H1 (cell line): ENCODE results near the gene TLX1. TPM values are rescaled to one million over a fixed set of nuclear protein-coding genes. Genes with fewer than 3 reads are reported as not detected.
A peak's percentile ranks its signal among the peaks of the same experiment; 100 is the strongest.

Experiments used
- CTCF ChIA-PET: fragments of 300-600 bp; sonication (Branson Sonifier 250); formaldehyde crosslinking; loops from one replicate; lab custom pipeline; 2021; ENCODE audit not compliant: partially characterized antibody; lab: Charles Lee
- POLR2A ChIA-PET: fragments of 300-600 bp; sonication (Branson Sonifier 250); formaldehyde crosslinking; loops from one replicate; lab custom pipeline; 2021; ENCODE audit warnings: inconsistent platforms; ENCODE audit not compliant: partially characterized antibody; lab: Charles Lee
- DNase-seq, 2 experiments: peaks; one replicate each; pipeline versions ENCODE4 v3.0.0 to v3.0.0-alpha.2; 2010 to 2022; ENCODE audit warnings: low spot score in 2 of 2, low read depth in 1 of 2, mixed read lengths in 1 of 2
- FAIRE-seq: peaks from 2 replicates; lab custom pipeline; 2011; peaks lifted over from hg19 to GRCh38; lab: Jason Lieb, UNC
- H2AFZ ChIP-seq: 2 replicates; pipeline ENCODE4 v1.8.1; 2012; ENCODE audit warnings: low read length, inconsistent platforms
- H2AK5ac ChIP-seq: 2 replicates; pipeline ENCODE4 v1.6.1; 2013; ENCODE audit warnings: low read depth, low read length
- H2BK120ac ChIP-seq: replicated peaks from 2 replicates; pipeline ENCODE3; 2013; ENCODE audit warnings: low read depth, low read length, inconsistent platforms
- H2BK12ac ChIP-seq: 2 replicates; pipeline ENCODE4 v1.6.1; 2013; ENCODE audit warnings: low read depth, low read length
- H2BK15ac ChIP-seq: 2 replicates; pipeline ENCODE4 v1.6.1; 2013; ENCODE audit warnings: low read length
- H2BK20ac ChIP-seq: 2 replicates; pipeline ENCODE4 v1.6.1; 2013; ENCODE audit warnings: low read length
- H2BK5ac ChIP-seq: 2 replicates; pipeline ENCODE4 v1.6.1; 2013; ENCODE audit warnings: low read depth, low read length
- H3K14ac ChIP-seq: 2 replicates; pipeline ENCODE4 v1.6.1; 2013; ENCODE audit warnings: inconsistent platforms; ENCODE audit not compliant: insufficient read length
- H3K18ac ChIP-seq: 2 replicates; pipeline ENCODE4 v1.6.1; 2013; ENCODE audit warnings: low read length; ENCODE audit errors: extremely low read depth
- H3K23ac ChIP-seq: 2 replicates; pipeline ENCODE4 v1.6.1; 2013; ENCODE audit warnings: inconsistent platforms; ENCODE audit not compliant: insufficient read length
- H3K23me2 ChIP-seq: 2 replicates; pipeline ENCODE4 v1.6.1; 2013; ENCODE audit warnings: low read depth, low read length
- H3K27ac ChIP-seq: 2 replicates; pipeline ENCODE4 v1.6.1; 2011; ENCODE audit warnings: low read depth, low read length, inconsistent platforms
- H3K27me3 ChIP-seq, 4 experiments: replicated peaks in 1 of 4; 1 replicate in 1 of 4; 2 replicates in 3 of 4; pipeline versions ENCODE4 v1.6.1 to v1.8.1; 2011 to 2013; ENCODE audit warnings: low read length in 3 of 4, mild to moderate bottlenecking in 3 of 4, inconsistent platforms in 2 of 4, mixed read lengths in 2 of 4, moderate library complexity in 1 of 4; ENCODE audit not compliant: control insufficient read depth in 3 of 4, insufficient read depth in 3 of 4; ENCODE audit errors: extremely low read depth in 1 of 4
- H3K36me3 ChIP-seq, 4 experiments: 2 replicates each; pipeline versions ENCODE4 v1.6.1 to v1.8.1; 2011 to 2013; ENCODE audit warnings: mild to moderate bottlenecking in 4 of 4, low read length in 3 of 4, moderate library complexity in 2 of 4, control low read depth in 1 of 4, inconsistent platforms in 1 of 4; ENCODE audit not compliant: insufficient read depth in 4 of 4, control insufficient read depth in 2 of 4
- H3K4ac ChIP-seq: replicated peaks from 2 replicates; pipeline ENCODE3; 2013; ENCODE audit warnings: low read length, low read depth, mixed read lengths, inconsistent platforms; ENCODE audit not compliant: insufficient read length
- H3K4me1 ChIP-seq, 4 experiments: replicated peaks in 1 of 4; 1 replicate in 1 of 4; 2 replicates in 3 of 4; pipeline versions ENCODE4 v1.6.1 to v1.8.1; 2011 to 2013; ENCODE audit warnings: low read length in 3 of 4, inconsistent platforms in 2 of 4, mixed read lengths in 1 of 4; ENCODE audit not compliant: insufficient read depth in 4 of 4, control insufficient read depth in 3 of 4
- H3K4me2 ChIP-seq, 2 experiments: 2 replicates each; pipeline versions ENCODE4 v1.6.1 to v1.8.1; 2011 to 2013; ENCODE audit warnings: low read depth in 2 of 2, low read length in 2 of 2, control low read depth in 1 of 2, inconsistent platforms in 1 of 2, mild to moderate bottlenecking in 1 of 2; ENCODE audit not compliant: insufficient read depth in 1 of 2
- H3K4me3 ChIP-seq, 4 experiments: fragments of 200-600, 300-600 bp in 1 of 4; sonication (generic), shearing (Covaris generic), sonication (Bioruptor Twin) in 1 of 4; 2 replicates each; pipeline versions ENCODE4 v1.5.1 to v1.8.1; 2011 to 2016; ENCODE audit warnings: low read length in 4 of 4, low read depth in 3 of 4, control low read depth in 2 of 4, inconsistent platforms in 2 of 4, mild to moderate bottlenecking in 2 of 4, mixed read lengths in 1 of 4, moderate library complexity in 1 of 4; ENCODE audit not compliant: insufficient read depth in 2 of 4; ENCODE audit errors: extremely low read depth in 1 of 4
- H3K56ac ChIP-seq: replicated peaks from 2 replicates; pipeline ENCODE3; 2013; ENCODE audit warnings: low read depth, mild to moderate bottlenecking, mixed read lengths, low read length, inconsistent platforms; ENCODE audit not compliant: insufficient read length
- H3K79me1 ChIP-seq: 2 replicates; pipeline ENCODE4 v1.6.1; 2013; ENCODE audit warnings: low read depth, low read length, control low read depth
- H3K79me2 ChIP-seq, 2 experiments: 2 replicates each; pipeline versions ENCODE4 v1.6.1 to v1.8.1; 2012 to 2013; ENCODE audit warnings: low read length in 2 of 2, mild to moderate bottlenecking in 2 of 2, inconsistent platforms in 1 of 2; ENCODE audit not compliant: insufficient read depth in 2 of 2, control insufficient read depth in 1 of 2
- H3K9ac ChIP-seq, 4 experiments: replicated peaks in 1 of 4; 1 replicate in 1 of 4; 2 replicates in 3 of 4; pipeline versions ENCODE4 v1.6.1 to v1.8.1; 2011 to 2013; ENCODE audit warnings: low read depth in 3 of 4, low read length in 3 of 4, control low read depth in 2 of 4, mild to moderate bottlenecking in 2 of 4, moderate library complexity in 2 of 4, inconsistent platforms in 1 of 4; ENCODE audit errors: extremely low read depth in 1 of 4
- H3K9me3 ChIP-seq, 2 experiments: 2 replicates each; pipeline versions ENCODE4 v1.6.1 to v1.8.1; 2012 to 2013; ENCODE audit warnings: mild to moderate bottlenecking in 2 of 2, moderate library complexity in 2 of 2, control low read depth in 1 of 2, inconsistent platforms in 1 of 2, low read depth in 1 of 2, low read length in 1 of 2, mixed read lengths in 1 of 2; ENCODE audit not compliant: insufficient read depth in 2 of 2
- H4K20me1 ChIP-seq, 2 experiments: replicated peaks in 1 of 2; 2 replicates each; pipeline versions ENCODE3 to v1.8.1; 2011 to 2013; ENCODE audit warnings: inconsistent platforms in 2 of 2, low read length in 2 of 2, mild to moderate bottlenecking in 1 of 2; ENCODE audit not compliant: insufficient read depth in 2 of 2, control insufficient read depth in 1 of 2
- H4K5ac ChIP-seq: 2 replicates; pipeline ENCODE4 v1.6.1; 2013; ENCODE audit warnings: low read length, low read depth, mixed read lengths, inconsistent platforms; ENCODE audit not compliant: insufficient read length
- H4K8ac ChIP-seq: 2 replicates; pipeline ENCODE4 v1.8.0; 2013; ENCODE audit warnings: mild to moderate bottlenecking, moderate library complexity, low read length, inconsistent platforms; ENCODE audit not compliant: insufficient read depth; ENCODE audit errors: extremely low read depth
- H4K91ac ChIP-seq: replicated peaks from 2 replicates; pipeline ENCODE3; 2013; ENCODE audit warnings: low read length, mixed read lengths, inconsistent platforms; ENCODE audit not compliant: insufficient read length
- CBX8 ChIP-seq: fragments of 300-800, 300-1000 bp; sonication (generic); IDR thresholded peaks from 2 replicates; pipeline ENCODE4 v1.7.1; 2016; ENCODE audit warnings: low read depth, low read length, borderline replicate concordance
- CHD1 ChIP-seq: IDR thresholded peaks from 2 replicates; pipeline ENCODE4 v1.6.1; 2012; ENCODE audit warnings: low read depth, low read length, improper control_type of control experiment
- CHD2 ChIP-seq: IDR thresholded peaks from 2 replicates; pipeline ENCODE4 v1.6.1; 2012; ENCODE audit warnings: low read length, improper control_type of control experiment
- CREB1 ChIP-seq: IDR thresholded peaks from 2 replicates; pipeline ENCODE4 v1.6.1; 2012; ENCODE audit warnings: inconsistent platforms
- E2F6 ChIP-seq: IDR thresholded peaks from 2 replicates; pipeline ENCODE4 v1.6.1; 2012; ENCODE audit warnings: inconsistent platforms
- KDM4A ChIP-seq: IDR thresholded peaks from one replicate; pipeline ENCODE4 v1.7.1; 2012; ENCODE audit warnings: low read depth, mild to moderate bottlenecking, moderate library complexity, low read length, inconsistent platforms; ENCODE audit not compliant: severe bottlenecking
- POLR2A ChIP-seq, 2 experiments: IDR thresholded peaks; 1 replicate in 1 of 2; 2 replicates in 1 of 2; pipeline ENCODE4 v1.6.1; 2011; ENCODE audit warnings: low read depth in 2 of 2, low read length in 2 of 2, mild to moderate bottlenecking in 2 of 2; ENCODE audit errors: control extremely low read depth in 1 of 2
- SIN3A ChIP-seq, 2 experiments: IDR thresholded peaks in 1 of 2; conservative IDR thresholded peaks in 1 of 2; 2 replicates each; pipeline ENCODE4 v1.6.1; 2011 to 2012; ENCODE audit warnings: low read length in 2 of 2, improper control_type of control experiment in 1 of 2, low read depth in 1 of 2, mild to moderate bottlenecking in 1 of 2
- SP2 ChIP-seq: IDR thresholded peaks from 2 replicates; pipeline ENCODE4 v1.6.1; 2012; ENCODE audit warnings: mild to moderate bottlenecking, low read length, inconsistent platforms
- SRF ChIP-seq: IDR thresholded peaks from 2 replicates; pipeline ENCODE4 v1.6.1; 2011; ENCODE audit warnings: mild to moderate bottlenecking, low read depth, low read length, moderate library complexity
- YY1 ChIP-seq: IDR thresholded peaks from 2 replicates; pipeline ENCODE4 v1.6.1; 2011; ENCODE audit warnings: low read depth, mild to moderate bottlenecking, low read length
- WGBS, 2 experiments: shearing (Covaris generic) in 1 of 2; methylation state at CpG; one replicate each; pipeline versions ENCODE4 v1.1.6 to v1.1.7; 2013 to 2015; ENCODE audit warnings: low lambda C conversion rate in 2 of 2, mixed read lengths in 2 of 2, inconsistent platforms in 1 of 2, low coverage in 1 of 2, missing lambda C conversion rate in 1 of 2; ENCODE audit not compliant: insufficient replicate concordance in 2 of 2, insufficient coverage in 1 of 2, insufficient read length in 1 of 2; ENCODE audit errors: extremely low coverage in 1 of 2, missing lambda C conversion rate in 1 of 2; 5-methylcytosine and 5-hydroxymethylcytosine counted together
- polyA plus RNA-seq, 7 experiments: library from polyadenylated mRNA; depleted of rRNA in 3 of 7; stranded (reverse) in 5 of 7; unstranded in 2 of 7; fragments of >200 nt in 5 of 7; fragments of 200-250 nt in 2 of 7; gene quantifications; 1 replicate in 5 of 7; 2 replicates in 1 of 7; 4 replicates in 1 of 7; pipeline versions ENCODE4 v1.2.1 to v1.2.3, GENCODE V29; 2011 to 2013; ENCODE audit warnings: missing spikeins in 2 of 7, mixed read lengths in 2 of 7
- total RNA-seq: library from RNA; stranded (reverse); fragmentation: NEBNext Ultra II Directional; extraction: Animal tissue kit (Norgen Biotek cat#: 25700); gene quantifications from 2 replicates; pipeline ENCODE4 v1.2.1, GENCODE V29; 2021

The TLX1 gene
- total and polyA plus RNA-seq, 2 of the 8 experiments (the other 6 are each of a cell fraction or from before 2014, with no cell fraction given): not detected

- H3K23me2 ChIP-seq: peaks cover 3% of the 10 kb centered on the region; the same call in 1 of the 2 replicates
- H4K20me1 ChIP-seq: peaks cover 20 to 31% of the 10 kb centered on the region in 2 experiments
- no peak overlapping the region for H2BK120ac ChIP-seq
- no peaks in the 10 kb centered on the region for H3K79me1 ChIP-seq
- peaks cover 97 to 100% (median 99%) of the 10 kb centered on the region in 4 experiments for H3K27me3 ChIP-seq
- H4K91ac ChIP-seq: peak overlapping the region; percentile 25
- no peak overlapping the region for H2BK20ac ChIP-seq
- no peak overlapping the region for H2AK5ac ChIP-seq
- no peak overlapping the region for H4K5ac ChIP-seq
- ChIA-PET CTCF (interaction anchor here (0.6 to 8.4 kb wide), 67 partner anchors 10 to 631 kb away, joined by 3 to 268 read pairs (median 5); partner anchors contain the start of genes KAZALD1, PDZD7, SFXN3 and TLX1), POLR2A (interaction anchor here (1.0 to 1.9 kb wide), 6 partner anchors 9 to 94 kb away, joined by 3 to 6 read pairs (median 4); partner anchors contain the start of gene KAZALD1)
- H2AFZ ChIP-seq: no peak overlapping the region
- no peak overlapping the region for H2BK5ac ChIP-seq
- H3K27ac ChIP-seq: no peak overlapping the region
- FAIRE-seq (peak; percentile 42), DNase-seq (peak in 1 of 2 experiments; percentile 93)
- H3K56ac ChIP-seq: no peak overlapping the region
- H3K18ac ChIP-seq: no peak overlapping the region
- H4K8ac ChIP-seq: no peak overlapping the region
- H3K4me1 ChIP-seq: peaks cover 0 to 18% (median 9%) of the 10 kb centered on the region in 4 experiments; a peak in 5 of 7 replicates
- no peak overlapping the region for H3K4ac ChIP-seq
- H3K9me3 ChIP-seq: no peaks in the 10 kb centered on the region
- H2BK12ac ChIP-seq: no peak overlapping the region
- H2BK15ac ChIP-seq: 0 out of 2 replicates have a peak overlapping the region, but pooled peaks have one; percentile 20
- no peak overlapping the region for H3K23ac ChIP-seq
- no peak overlapping the region for H3K4me3 ChIP-seq
- H3K9ac ChIP-seq: no peak overlapping the region
- peak overlapping the region in 1 of 2 experiments; percentile 43; a peak in 3 of 4 replicates for H3K4me2 ChIP-seq
- H3K79me2 ChIP-seq: no peaks in the 10 kb centered on the region
- no peaks in the 10 kb centered on the region; a peak in 1 of 8 replicates for H3K36me3 ChIP-seq
- 27% methylated on average over 16 of the region's 21 CpGs; no CpG with 5 or more reads in 1 of the 2 experiments for WGBS, 2 experiments
- no peak overlapping the region for H3K14ac ChIP-seq
- TF ChIP-seq SIN3A (conservative IDR thresholded peaks at IDR 0.05 in 1 of 2, IDR thresholded peaks at IDR 0.05 in 1 of 2; ENCODE audit: low read depth in 1 of 2, low read length in 2 of 2): no peak
- no peak for TF ChIP-seq CHD1
- TF ChIP-seq CBX8: 0 out of 2 replicates have a peak, but pooled peaks have one; percentile 29
- 0 out of 2 replicates have a peak, but pooled peaks have one; percentile 24 for TF ChIP-seq CREB1
- TF ChIP-seq E2F6: no peak
- no peak for TF ChIP-seq POLR2A (IDR thresholded peaks at IDR 0.05; ENCODE audit: control extremely low read depth in 1 of 2, low read depth in 2 of 2, low read length in 2 of 2)
- TF ChIP-seq YY1: peak; percentile 81
- no peak for TF ChIP-seq CHD2
- no peak for TF ChIP-seq SP2
- TF ChIP-seq KDM4A: no peak
- TF ChIP-seq SRF: no peak
These were observed 10.8 kb downstream of the TLX1 start for GRCh38 chr10:101141616-101142532.
